ENCODE measurements around the gene BCAS3.
"Not testable (repeated sequence)": the region's sequence is repeated elsewhere in the genome, so short reads cannot be mapped to it uniquely, and the experiment has no call there.

The BCAS3 gene

GRCh38 chr17:61345825-61346666, 668.4 kb downstream of the BCAS3 start:
- in situ Hi-C loops (cut with MboI; ENCODE audit: low sequenced_read_pairs): no loop called here

- in situ Hi-C loops (cut with MboI; ENCODE audit: low sequenced_read_pairs): no loop called here
These were observed 671.7 kb downstream of the BCAS3 start for GRCh38 chr17:61349350-61349749.

GRCh38 chr17:61351745-61352407, 674.2 kb downstream of the BCAS3 start:
- in situ Hi-C loops (cut with MboI; ENCODE audit: low sequenced_read_pairs): no loop called here

DNA sequence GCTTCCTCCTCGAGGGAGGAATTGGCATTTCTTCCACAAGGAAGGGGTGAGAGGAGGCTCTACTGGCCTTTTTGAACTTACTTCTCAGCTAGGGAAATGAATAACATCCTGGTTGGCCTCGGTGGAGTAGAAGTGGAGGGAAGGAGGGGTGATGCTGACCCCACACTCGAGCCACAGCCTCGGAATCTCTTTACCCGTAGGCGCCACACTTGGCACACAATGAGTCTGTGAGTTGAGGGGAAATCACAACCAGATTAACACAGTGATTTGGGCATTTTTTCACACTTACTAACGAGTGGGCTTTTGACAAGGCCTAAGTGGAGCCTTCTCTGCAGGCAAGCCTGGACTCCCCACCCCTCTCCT, 674.7 kb downstream of the BCAS3 start:
- in situ Hi-C loops (cut with MboI; ENCODE audit: low sequenced_read_pairs): no loop called here

DNA sequence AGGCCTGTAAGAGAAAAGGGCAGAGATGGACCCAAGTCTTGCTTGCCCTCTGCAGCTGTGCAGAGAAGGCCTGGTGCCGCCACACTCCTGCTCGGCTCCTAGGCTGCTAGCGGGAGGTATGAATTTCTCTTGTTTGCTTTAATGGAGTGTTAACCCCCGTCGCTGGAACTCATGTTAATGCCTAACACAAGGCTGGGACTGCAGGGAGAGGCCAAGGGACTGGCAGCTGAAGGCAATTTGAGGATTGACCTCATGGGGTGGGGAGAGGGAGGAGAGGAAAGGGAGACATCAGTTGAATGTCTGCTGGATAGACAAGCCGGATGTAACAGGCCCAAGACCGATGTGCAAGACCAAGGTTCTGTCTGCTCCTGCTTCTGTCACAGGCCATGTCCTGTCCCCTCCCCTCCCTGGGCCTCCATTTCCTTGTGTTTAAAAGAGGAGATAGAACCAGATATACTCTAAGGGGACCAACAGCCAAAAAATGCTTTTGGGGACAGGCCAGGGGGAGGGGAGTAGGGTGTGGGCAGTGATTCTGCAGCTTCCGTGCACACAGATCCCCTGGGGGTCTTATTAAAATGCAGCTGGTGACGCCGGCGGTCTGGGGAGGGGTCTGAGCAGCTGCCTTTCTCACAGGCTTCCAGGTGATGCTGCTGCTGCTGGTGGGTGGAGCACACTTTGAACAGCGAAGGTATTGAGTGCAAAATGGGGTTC, 675.3 kb downstream of the BCAS3 start:
- in situ Hi-C loops (cut with MboI; ENCODE audit: low sequenced_read_pairs): no loop called here

- in situ Hi-C loops (cut with MboI; ENCODE audit: low sequenced_read_pairs): no loop called here
These were observed 676.0 kb downstream of the BCAS3 start for GRCh38 chr17:61353615-61354014.

- in situ Hi-C loops (cut with MboI; ENCODE audit: low sequenced_read_pairs): no loop called here
These were observed 677.5 kb downstream of the BCAS3 start for GRCh38 chr17:61354895-61355874.

- in situ Hi-C loops (cut with MboI; ENCODE audit: low sequenced_read_pairs): not testable (repeated sequence)
These were observed 679.4 kb downstream of the BCAS3 start for GRCh38 chr17:61357061-61357460.

- in situ Hi-C loops (cut with MboI; ENCODE audit: low sequenced_read_pairs): not testable (repeated sequence)
These were observed 681.9 kb downstream of the BCAS3 start for GRCh38 chr17:61359513-61359912.

GRCh38 chr17:61360318-61360943, 682.8 kb downstream of the BCAS3 start:
- in situ Hi-C loops (cut with MboI; ENCODE audit: low sequenced_read_pairs): no loop called here

- in situ Hi-C loops (cut with MboI; ENCODE audit: low sequenced_read_pairs): no loop called here
These were observed 683.4 kb downstream of the BCAS3 start for GRCh38 chr17:61361084-61361483.

DNA sequence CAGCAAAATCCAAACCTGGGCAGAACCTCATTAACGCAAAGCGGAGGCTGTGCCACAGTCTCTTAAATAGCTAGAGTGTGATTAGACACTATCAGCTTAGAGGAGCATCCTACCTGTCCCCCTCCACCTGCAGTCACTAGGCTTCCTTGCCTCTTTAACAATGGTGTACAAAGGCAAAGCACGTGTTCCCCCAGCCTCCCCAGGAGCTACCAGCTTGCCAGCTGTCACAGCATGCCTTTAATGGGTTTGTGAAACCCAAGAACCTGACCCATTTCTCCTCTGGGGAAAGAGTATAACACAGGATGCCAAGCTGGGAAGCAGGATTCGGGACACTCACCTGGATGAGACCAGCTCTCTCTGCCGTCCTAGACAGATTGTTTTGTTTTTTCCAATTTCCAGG, 684.7 kb downstream of the BCAS3 start:
- in situ Hi-C loops (cut with MboI; ENCODE audit: low sequenced_read_pairs): no loop called here

DNA sequence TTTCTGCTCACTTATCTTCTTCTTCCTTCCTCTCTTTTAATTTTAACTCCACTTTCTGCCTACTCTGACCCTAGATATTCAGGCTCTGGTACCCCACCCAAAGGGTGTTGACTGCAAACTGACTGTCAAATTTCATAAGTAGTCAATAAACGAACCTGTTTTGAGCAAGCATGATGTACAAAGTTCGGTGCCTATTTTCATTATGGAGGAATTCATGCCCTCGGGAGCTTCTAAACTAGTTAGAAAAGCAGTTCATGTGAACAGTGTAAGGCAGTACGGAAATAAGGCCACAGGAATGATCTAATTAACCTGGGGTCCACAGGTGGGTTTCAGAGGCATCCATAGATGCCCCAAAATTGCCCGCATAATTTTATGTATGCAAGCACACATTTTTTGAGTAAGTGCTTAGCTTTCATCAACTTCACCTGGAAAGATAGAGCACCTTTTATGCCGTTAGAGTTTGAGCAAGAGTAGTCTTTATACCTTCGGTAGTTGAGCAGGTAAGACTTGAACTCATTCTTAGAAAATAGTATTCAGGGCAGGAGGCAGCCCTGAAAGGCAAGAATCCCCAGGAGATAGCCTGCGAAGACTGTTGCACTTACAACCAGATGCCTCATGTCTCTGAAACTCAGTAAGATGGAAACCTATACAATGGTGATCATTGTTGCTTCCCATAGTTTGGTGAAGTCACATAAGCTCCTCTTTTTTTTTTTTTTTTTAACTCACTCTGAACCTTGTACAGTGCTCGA, 685.4 kb downstream of the BCAS3 start:
- in situ Hi-C loops (cut with MboI; ENCODE audit: low sequenced_read_pairs): no loop called here

DNA sequence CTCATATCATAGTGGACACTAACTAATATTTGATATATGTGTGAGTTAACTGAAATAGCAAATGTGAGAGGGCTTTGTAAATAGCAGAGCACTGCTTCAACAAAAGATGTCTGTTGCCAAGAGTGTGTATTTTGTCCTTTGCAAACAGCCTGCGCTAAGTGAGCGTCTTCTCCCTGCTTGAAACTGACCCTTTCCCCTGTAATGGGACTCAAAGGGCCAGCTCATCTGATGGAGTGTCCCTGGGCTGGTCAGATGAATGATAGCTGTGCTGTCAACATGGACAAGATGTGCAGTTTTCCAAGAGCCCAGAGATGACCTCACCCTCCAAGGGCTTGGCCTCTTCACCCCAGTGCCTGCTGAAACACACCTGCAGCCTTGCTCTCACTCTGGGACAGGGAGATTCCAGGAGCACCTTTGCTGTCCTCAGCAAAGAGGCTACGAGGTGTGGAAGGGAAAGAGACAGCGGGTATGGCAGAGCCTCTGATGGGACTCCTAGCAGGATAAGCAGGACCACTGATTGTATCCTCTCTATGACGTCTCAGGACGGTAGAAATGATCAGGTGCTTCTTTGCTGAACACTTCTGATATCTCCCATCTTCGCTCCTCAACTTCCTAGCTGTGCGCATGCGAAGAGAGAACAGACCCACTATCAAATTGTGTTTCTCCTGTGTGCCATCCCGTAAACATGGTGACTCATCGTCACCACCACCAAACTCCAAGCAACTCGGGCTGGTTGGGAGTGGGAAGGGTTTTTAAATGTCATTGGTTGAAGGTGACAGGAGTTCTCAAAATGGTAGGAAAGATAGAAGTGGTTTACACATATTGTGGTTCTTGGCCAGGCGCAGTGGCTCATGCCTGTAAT, 686.2 kb downstream of the BCAS3 start:
- in situ Hi-C loops (cut with MboI; ENCODE audit: low sequenced_read_pairs): no loop called here

DNA sequence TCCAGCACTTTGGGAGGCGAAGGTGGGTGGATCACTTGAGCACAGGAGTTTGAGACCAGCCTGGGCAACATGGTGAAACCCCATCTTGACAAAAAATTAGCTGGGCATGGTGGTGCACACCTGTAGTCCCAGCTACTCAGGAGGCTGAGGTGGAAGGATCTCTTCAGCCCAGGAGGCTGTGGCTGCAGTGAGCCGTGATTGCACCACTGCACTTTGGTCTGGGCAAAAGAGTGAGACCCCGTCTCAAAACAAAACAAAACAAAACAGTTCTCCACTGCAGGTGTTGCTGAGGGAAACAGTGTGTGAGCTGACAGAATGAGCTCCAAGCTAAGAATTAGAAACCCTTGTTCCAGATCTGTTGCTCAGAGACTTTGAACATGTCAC, 686.8 kb downstream of the BCAS3 start:
- in situ Hi-C loops (cut with MboI; ENCODE audit: low sequenced_read_pairs): no loop called here

GRCh38 chr17:61366076-61366714, 688.5 kb downstream of the BCAS3 start:
- in situ Hi-C loops (cut with MboI; ENCODE audit: low sequenced_read_pairs): no loop called here

DNA sequence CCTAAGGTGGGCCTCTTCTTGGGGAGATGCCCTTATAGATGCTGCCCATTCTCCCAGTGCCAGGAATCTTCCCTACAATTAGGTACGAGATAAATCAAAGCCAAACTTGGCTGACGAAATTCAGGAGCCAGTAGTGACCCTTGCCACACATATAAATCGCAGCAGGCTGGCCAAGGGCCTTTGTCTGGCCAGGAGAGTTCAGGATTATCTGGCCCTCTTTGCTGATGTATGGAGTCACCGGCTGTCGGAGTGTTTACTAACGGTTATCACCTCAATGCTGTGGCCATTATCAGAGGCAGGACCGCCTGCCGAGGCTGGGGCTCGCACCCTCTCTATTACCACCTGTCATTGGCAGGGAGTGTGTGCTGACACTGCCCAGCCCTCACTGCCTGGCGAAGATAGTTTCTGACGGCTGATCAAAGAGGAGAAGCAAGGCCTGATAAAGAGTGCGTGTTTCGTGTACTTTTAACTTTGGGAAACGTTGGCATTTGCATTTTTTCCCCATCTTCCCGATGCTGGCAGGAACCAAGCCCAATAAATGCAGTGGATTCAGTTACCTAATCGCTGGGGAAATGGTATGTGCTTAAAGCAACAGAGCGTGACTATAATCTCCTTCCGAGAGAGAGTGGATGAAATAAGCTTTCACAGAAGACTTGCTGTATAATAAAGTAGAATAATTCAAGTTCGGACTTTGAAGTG, 689.2 kb downstream of the BCAS3 start:
- in situ Hi-C loops (cut with MboI; ENCODE audit: low sequenced_read_pairs): no loop called here

All from HL-60/S4 treated with phorbol 12-myristate 13-acetate at 8.2 ng/mL for 4 days and 3 days (cell line).